Thyroid gland (tissue), 4 donors: ENCODE data around the gene GPR132.

Source experiments
- CTCF ChIP-seq, 6 experiments: fragments of 200-600 bp in 3 of 6; fragments of 450-650 bp in 3 of 6; sonication (generic) in 3 of 6; IDR thresholded peaks; one replicate each; pipeline ENCODE4 v1.5.1; 2016 to 2019; ENCODE audit warnings: antibody characterized with exemption in 6 of 6, mild to moderate bottlenecking in 2 of 6, inconsistent platforms in 1 of 6, moderate library complexity in 1 of 6
- POLR2A ChIP-seq, 2 donors: fragments of 450-650 bp; IDR thresholded peaks; one replicate each; pipeline ENCODE4 v1.6.1; 2017; ENCODE audit warnings: antibody characterized with exemption in 2 of 2, mild to moderate bottlenecking in 2 of 2, moderate library complexity in 1 of 2

- TF ChIP-seq POLR2A (IDR thresholded peaks at IDR 0.05) (no peak), CTCF (IDR thresholded peaks at IDR 0.05) (no peak)
Observed at GRCh38 chr14:105053421-105053820, 11.8 kb downstream of the GPR132 start.
